Ishikawa (cell line): ENCODE data around the gene GARIN3.

Experiments used
- EP300 ChIP-seq: IDR thresholded peaks from 2 replicates; pipeline ENCODE4 v1.6.1; 2012; ENCODE audit warnings: borderline replicate concordance
- FOXM1 ChIP-seq: IDR thresholded peaks from 2 replicates; pipeline ENCODE4 v1.6.1; 2012; ENCODE audit warnings: low read depth, borderline replicate concordance
- MAX ChIP-seq: IDR thresholded peaks from 2 replicates; pipeline ENCODE4 v1.6.1; 2012
- RAD21 ChIP-seq: IDR thresholded peaks from 2 replicates; pipeline ENCODE4 v1.6.1; 2012; ENCODE audit warnings: low read depth
- TAF1 ChIP-seq: IDR thresholded peaks from 2 replicates; pipeline ENCODE4 v1.6.1; 2012; ENCODE audit warnings: low read depth, mild to moderate bottlenecking
- TF ChIP-seq, protein P1 (sequence below): IDR thresholded peaks from 2 replicates; pipeline ENCODE4 v1.6.1; 2012; ENCODE audit warnings: low read depth, mild to moderate bottlenecking
- TF ChIP-seq, protein P2 (sequence below): IDR thresholded peaks from 2 replicates; pipeline ENCODE4 v1.6.1; 2012

DNA sequence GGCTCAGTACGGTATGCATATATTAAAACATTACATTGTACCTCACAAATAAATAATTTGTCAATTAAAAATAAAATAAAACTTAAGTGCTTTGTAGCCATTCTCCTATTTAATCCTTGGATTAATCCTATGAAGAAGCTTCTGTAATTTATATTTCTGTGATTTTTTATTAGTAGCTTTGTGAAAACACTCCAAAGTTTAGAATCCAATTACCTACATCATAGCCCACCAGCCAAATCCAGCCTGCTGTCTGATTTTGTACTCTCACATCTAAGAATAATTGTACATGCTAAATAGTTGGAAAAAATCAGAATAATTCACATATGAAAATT lies 33.8 kb downstream of the GARIN3 start:
- TF ChIP-seq, protein P1, sequence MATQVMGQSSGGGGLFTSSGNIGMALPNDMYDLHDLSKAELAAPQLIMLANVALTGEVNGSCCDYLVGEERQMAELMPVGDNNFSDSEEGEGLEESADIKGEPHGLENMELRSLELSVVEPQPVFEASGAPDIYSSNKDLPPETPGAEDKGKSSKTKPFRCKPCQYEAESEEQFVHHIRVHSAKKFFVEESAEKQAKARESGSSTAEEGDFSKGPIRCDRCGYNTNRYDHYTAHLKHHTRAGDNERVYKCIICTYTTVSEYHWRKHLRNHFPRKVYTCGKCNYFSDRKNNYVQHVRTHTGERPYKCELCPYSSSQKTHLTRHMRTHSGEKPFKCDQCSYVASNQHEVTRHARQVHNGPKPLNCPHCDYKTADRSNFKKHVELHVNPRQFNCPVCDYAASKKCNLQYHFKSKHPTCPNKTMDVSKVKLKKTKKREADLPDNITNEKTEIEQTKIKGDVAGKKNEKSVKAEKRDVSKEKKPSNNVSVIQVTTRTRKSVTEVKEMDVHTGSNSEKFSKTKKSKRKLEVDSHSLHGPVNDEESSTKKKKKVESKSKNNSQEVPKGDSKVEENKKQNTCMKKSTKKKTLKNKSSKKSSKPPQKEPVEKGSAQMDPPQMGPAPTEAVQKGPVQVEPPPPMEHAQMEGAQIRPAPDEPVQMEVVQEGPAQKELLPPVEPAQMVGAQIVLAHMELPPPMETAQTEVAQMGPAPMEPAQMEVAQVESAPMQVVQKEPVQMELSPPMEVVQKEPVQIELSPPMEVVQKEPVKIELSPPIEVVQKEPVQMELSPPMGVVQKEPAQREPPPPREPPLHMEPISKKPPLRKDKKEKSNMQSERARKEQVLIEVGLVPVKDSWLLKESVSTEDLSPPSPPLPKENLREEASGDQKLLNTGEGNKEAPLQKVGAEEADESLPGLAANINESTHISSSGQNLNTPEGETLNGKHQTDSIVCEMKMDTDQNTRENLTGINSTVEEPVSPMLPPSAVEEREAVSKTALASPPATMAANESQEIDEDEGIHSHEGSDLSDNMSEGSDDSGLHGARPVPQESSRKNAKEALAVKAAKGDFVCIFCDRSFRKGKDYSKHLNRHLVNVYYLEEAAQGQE = no peak
- TF ChIP-seq, protein P2, sequence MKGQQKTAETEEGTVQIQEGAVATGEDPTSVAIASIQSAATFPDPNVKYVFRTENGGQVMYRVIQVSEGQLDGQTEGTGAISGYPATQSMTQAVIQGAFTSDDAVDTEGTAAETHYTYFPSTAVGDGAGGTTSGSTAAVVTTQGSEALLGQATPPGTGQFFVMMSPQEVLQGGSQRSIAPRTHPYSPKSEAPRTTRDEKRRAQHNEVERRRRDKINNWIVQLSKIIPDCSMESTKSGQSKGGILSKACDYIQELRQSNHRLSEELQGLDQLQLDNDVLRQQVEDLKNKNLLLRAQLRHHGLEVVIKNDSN = no peak
- TF ChIP-seq EP300 = no peak
- TF ChIP-seq RAD21 = no peak
- TF ChIP-seq TAF1 = no peak
- no peak for TF ChIP-seq FOXM1
- no peak for TF ChIP-seq MAX
